HCT116 (cell line): ENCODE results near the gene RAB8B. TPM values are rescaled to one million over a fixed set of nuclear protein-coding genes. Genes with fewer than 3 reads are reported as not detected.
A peak's percentile ranks its signal among the peaks of the same experiment; 100 is the strongest.

Experiments used
- ATAC-seq: fragments of 200-7000 bp; cut with Tn5 transposase; 2 replicates; pipeline ENCODE4 v1.9.1; 2020; ENCODE audit warnings: mild to moderate bottlenecking, moderate library complexity
- BruUV-seq: library from RNA; stranded (reverse); fragments of 400-500 nt; replicated peaks from 2 replicates; lab custom pipeline; 2021; lab: Mats Ljungman, UMichigan
- CTCF ChIA-PET: fragments of 300-600 bp; sonication (Branson Sonifier 250); formaldehyde crosslinking; loops from one replicate; lab custom pipeline; 2021; ENCODE audit warnings: antibody characterized with exemption; lab: Charles Lee
- POLR2A ChIA-PET: fragments of 300-600, 350-600 bp; sonication (Branson Sonifier 250); formaldehyde crosslinking; loops from one replicate; lab custom pipeline; 2021; ENCODE audit warnings: antibody characterized with exemption; lab: Charles Lee
- RAD21 ChIA-PET, 2 experiments: fragments of 300-600 bp; sonication (Branson Sonifier 250); formaldehyde crosslinking; loops; one replicate each; lab custom pipeline; 2023; ENCODE audit warnings: low total read pairs in 2 of 2; ENCODE audit not compliant: uncharacterized antibody in 2 of 2, unreplicated experiment in 2 of 2, low non-redundant PET in 1 of 2; lab: Charles Lee
- DNase-seq: peaks from one replicate; pipeline ENCODE4 v3.0.0-alpha.2; 2010; ENCODE audit warnings: low read depth, low spot score
- H2AFZ ChIP-seq: fragments of 200-600 bp; shearing (Covaris generic), sonication (generic); 2 replicates; pipeline ENCODE4 v1.6.1; 2017; ENCODE audit warnings: low read depth, mixed run types, mixed read lengths, antibody characterized with exemption, low read length; ENCODE audit not compliant: poor library complexity, severe bottlenecking
- H3K27ac ChIP-seq: 2 replicates; pipeline ENCODE4 v1.5.1; 2012; ENCODE audit warnings: low read depth, low read length
- H3K27me3 ChIP-seq: fragments of 200-600 bp; sonication (generic); 2 replicates; pipeline ENCODE4 v1.6.1; 2016; ENCODE audit warnings: mixed run types, low read length, mixed read lengths; ENCODE audit not compliant: insufficient read depth
- H3K36me3 ChIP-seq, 2 experiments: fragments of 200-500 bp in 1 of 2; fragments of 200-600 bp in 1 of 2; sonication (Bioruptor generic) in 1 of 2; sonication (generic) in 1 of 2; 2 replicates each; pipeline versions ENCODE4 v1.5.1 to v1.6.1; 2014 to 2016; ENCODE audit warnings: low read length in 2 of 2, inconsistent platforms in 1 of 2, mixed read lengths in 1 of 2, mixed run types in 1 of 2; ENCODE audit not compliant: insufficient read depth in 2 of 2, control insufficient read depth in 1 of 2
- H3K4me1 ChIP-seq, 2 experiments: fragments of 200-600 bp in 1 of 2; sonication (generic) in 1 of 2; 2 replicates each; pipeline versions ENCODE4 v1.5.1 to v1.6.1; 2012 to 2017; ENCODE audit warnings: low read length in 2 of 2, inconsistent platforms in 1 of 2, mild to moderate bottlenecking in 1 of 2, mixed read lengths in 1 of 2, mixed run types in 1 of 2, moderate library complexity in 1 of 2; ENCODE audit not compliant: insufficient read depth in 2 of 2, control insufficient read depth in 1 of 2
- H3K4me2 ChIP-seq: fragments of 200-600 bp; sonication (generic); 2 replicates; pipeline ENCODE4 v1.6.1; 2017; ENCODE audit warnings: mixed run types, low read length, mixed read lengths
- H3K4me3 ChIP-seq, 2 experiments: fragments of 200-600 bp in 1 of 2; sonication (generic) in 1 of 2; replicated peaks in 1 of 2; 2 replicates each; pipeline ENCODE4 v1.5.1; 2011 to 2016; ENCODE audit warnings: low read length in 2 of 2, control low read depth in 1 of 2, low read depth in 1 of 2, mild to moderate bottlenecking in 1 of 2, mixed read lengths in 1 of 2, mixed run types in 1 of 2
- H3K79me2 ChIP-seq: fragments of 200-600 bp; sonication (generic); 2 replicates; pipeline ENCODE4 v1.6.1; 2017; ENCODE audit warnings: mild to moderate bottlenecking, mixed run types, low read length, moderate library complexity, mixed read lengths; ENCODE audit not compliant: insufficient read depth
- H3K9ac ChIP-seq: fragments of 200-600 bp; sonication (generic); 2 replicates; pipeline ENCODE4 v1.6.1; 2016; ENCODE audit warnings: low read length, mixed read lengths
- H3K9me2 ChIP-seq: fragments of 200-600 bp; sonication (generic), shearing (Covaris generic); 2 replicates; pipeline ENCODE4 v1.6.1; 2017; ENCODE audit warnings: mixed run types, mild to moderate bottlenecking, moderate library complexity; ENCODE audit not compliant: insufficient read depth
- H3K9me3 ChIP-seq, 2 experiments: fragments of 200-500 bp in 1 of 2; fragments of 200-600 bp in 1 of 2; sonication (Bioruptor generic) in 1 of 2; sonication (generic) in 1 of 2; 2 replicates each; pipeline ENCODE4 v1.6.1; 2014 to 2017; ENCODE audit warnings: low read length in 2 of 2, mixed read lengths in 2 of 2, inconsistent platforms in 1 of 2, low read depth in 1 of 2, mild to moderate bottlenecking in 1 of 2, mixed run types in 1 of 2, moderate library complexity in 1 of 2; ENCODE audit not compliant: control insufficient read depth in 1 of 2, insufficient read depth in 1 of 2
- H4K20me1 ChIP-seq: fragments of 200-600 bp; sonication (generic), shearing (Covaris generic); 2 replicates; pipeline ENCODE4 v1.6.1; 2017; ENCODE audit warnings: mixed run types, mild to moderate bottlenecking, moderate library complexity; ENCODE audit not compliant: insufficient read depth
- CEBPB ChIP-seq: IDR thresholded peaks from 2 replicates; pipeline ENCODE4 v1.6.1; 2012; ENCODE audit warnings: low read depth
- EGR1 ChIP-seq: IDR thresholded peaks from 2 replicates; pipeline ENCODE4 v1.6.1; 2012; ENCODE audit warnings: low read depth
- ELF1 ChIP-seq: IDR thresholded peaks from 2 replicates; pipeline ENCODE4 v1.6.1; 2012; ENCODE audit warnings: low read depth, borderline replicate concordance
- EZH2phosphoT487 ChIP-seq: fragments of 200-600 bp; IDR thresholded peaks from 2 replicates; pipeline ENCODE4 v1.6.1; 2018; ENCODE audit warnings: antibody characterized with exemption, borderline replicate concordance
- JUND ChIP-seq: IDR thresholded peaks from 2 replicates; pipeline ENCODE4 v1.6.1; 2012
- POLR2A ChIP-seq: IDR thresholded peaks from 2 replicates; pipeline ENCODE4 v1.7.0; 2011; ENCODE audit warnings: borderline replicate concordance; ENCODE audit not compliant: insufficient read depth, insufficient read length; ENCODE audit errors: extremely low read depth
- POLR2AphosphoS5 ChIP-seq: IDR thresholded peaks from 2 replicates; pipeline ENCODE4 v1.6.1; 2011; ENCODE audit warnings: mild to moderate bottlenecking, low read depth, low read length, moderate library complexity
- RAD21 ChIP-seq: IDR thresholded peaks from 2 replicates; pipeline ENCODE4 v1.6.1; 2012; ENCODE audit warnings: low read depth, mild to moderate bottlenecking
- REST ChIP-seq: IDR thresholded peaks from 2 replicates; pipeline ENCODE4 v1.6.1; 2012; ENCODE audit warnings: low read depth
- SP1 ChIP-seq: IDR thresholded peaks from 2 replicates; pipeline ENCODE4 v1.6.1; 2012; ENCODE audit warnings: low read depth
- SRF ChIP-seq: IDR thresholded peaks from 2 replicates; pipeline ENCODE4 v1.6.1; 2012; ENCODE audit warnings: low read depth
- TCF7L2 ChIP-seq: IDR thresholded peaks from 2 replicates; pipeline ENCODE4 v1.7.0; 2011; ENCODE audit warnings: borderline replicate concordance, inconsistent platforms; ENCODE audit not compliant: insufficient read depth, insufficient read length; ENCODE audit errors: extremely low read depth
- ZNF274 ChIP-seq: fragments of 200-500 bp; sonication (Bioruptor generic); IDR thresholded peaks from 2 replicates; pipeline ENCODE4 v1.6.1; 2014; ENCODE audit warnings: mild to moderate bottlenecking, low read depth, low read length, inconsistent platforms
- intact Hi-C: fragments of 100-400 bp; cut with micrococcal nuclease; formaldehyde crosslinking; loops from 2 replicates; pipeline ENCODE4 v1.10.0; 2022
- total RNA-seq: library from RNA; stranded (reverse); gene quantifications from one replicate; pipeline ENCODE4 v1.2.1, GENCODE V29; 2021; ENCODE audit not compliant: unreplicated experiment

Gene RAB8B
- total RNA-seq, 1 experiment from 2014 or later: 19.4 TPM

- H3K27me3 ChIP-seq: no peaks in the 10 kb centered on the region
- RAD21 ChIA-PET: interaction anchor here in 1 of 2 experiments (1.0 kb wide), 1 partner anchor 246 kb away, joined by 3 read pairs; no protein-coding TSS in a partner anchor
- DNase-seq (no peak), ATAC-seq (no peak)
- H3K9ac ChIP-seq: peak overlapping the region; percentile 69
- intact Hi-C loops: loop anchor here (10.0 kb wide), 1 partner anchor 118 kb away; the partner anchor contains the start of gene APH1B
- H3K4me3 ChIP-seq: peak overlapping the region; percentile 82 to 89
- no peaks in the 10 kb centered on the region for H3K9me2 ChIP-seq
- peaks cover 18% of the 10 kb centered on the region for H3K79me2 ChIP-seq
- POLR2A ChIA-PET: interaction anchor here (0.6 to 1.4 kb wide), 5 partner anchors 9 to 937 kb away, joined by 3 to 4 read pairs (median 3); partner anchors contain the start of gene RAB8B
- peak overlapping the region; percentile 92 for H3K27ac ChIP-seq
- TF ChIP-seq EGR1 (no peak), ZNF274 (no peak), TCF7L2 (no peak), POLR2A (no peak), JUND (no peak)
- H3K4me2 ChIP-seq: peak overlapping the region; percentile 84
- BruUV-seq: TSS peak; percentile 75
- CTCF ChIA-PET: no interaction called here
- peaks cover 9 to 13% of the 10 kb centered on the region in 2 experiments; a peak in 3 of 4 replicates for H3K4me1 ChIP-seq
- H3K36me3 ChIP-seq: peaks cover 14 to 15% of the 10 kb centered on the region in 2 experiments; a peak in 3 of 4 replicates
- H2AFZ ChIP-seq: no peak overlapping the region
- H4K20me1 ChIP-seq: no peaks in the 10 kb centered on the region
- no peaks in the 10 kb centered on the region for H3K9me3 ChIP-seq
Observed at GRCh38 chr15:63156755-63157117, 32.7 kb upstream of the RAB8B start.

GRCh38 chr15:63157118-63157843 is 32.1 kb upstream of the RAB8B start, which contains the start of gene RPS27L:
Gene RPS27L, minus strand, starts transcription at chr15:63157477. Its CDS starts 72 bp downstream, at chr15:63157405.
- Histone ChIP-seq H3K27ac (peak within 1 kb of the TSS; percentile 92), H4K20me1 (no peaks in the 10 kb centered on the region), H2AFZ (peak within 1 kb of the TSS; percentile 46), H3K9me2 (no peaks in the 10 kb centered on the region), H3K9me3 (no peaks in the 10 kb centered on the region), H3K4me3 (peak within 1 kb of the TSS; percentile 82 to 89), H3K4me1 (peaks cover 9 to 13% of the 10 kb centered on the region in 2 experiments; a peak in 3 of 4 replicates), H3K27me3 (no peaks in the 10 kb centered on the region), H3K4me2 (peak within 1 kb of the TSS; percentile 84), H3K36me3 (peaks cover 11 to 14% of the 10 kb centered on the region in 2 experiments; a peak in 2 of 4 replicates), H3K9ac (peak within 1 kb of the TSS; percentile 69), H3K79me2 (peaks cover 18% of the 10 kb centered on the region)
- ChIA-PET RAD21 (interaction anchor here in 1 of 2 experiments (1.0 kb wide), 1 partner anchor 245 kb away, joined by 3 read pairs; no protein-coding TSS in a partner anchor), CTCF (no interaction called here), POLR2A (interaction anchor here (0.6 to 1.4 kb wide), 5 partner anchors 10 to 937 kb away, joined by 3 to 4 read pairs (median 3); partner anchors contain the start of gene RAB8B)
- ATAC-seq (peak; percentile 96), DNase-seq (peak; percentile 78)
- intact Hi-C loops: loop anchor here (10.0 kb wide), 1 partner anchor 118 kb away; the partner anchor contains the start of gene APH1B
- BruUV-seq: no TSS peak
- TF ChIP-seq ELF1 (peak; percentile 93), CEBPB (no peak), POLR2AphosphoS5 (peak; percentile 99), TCF7L2 (no peak), ZNF274 (no peak), POLR2A (peak; percentile 88), EGR1 (peak; percentile 26; the same call in 1 of the 2 replicates), SP1 (peak; percentile 49), SRF (no peak), REST (no peak), RAD21 (no peak), EZH2phosphoT487 (no peak), JUND (peak; percentile 36; the same call in 1 of the 2 replicates)
